ENCODE data around the gene RFX4. TPM values are rescaled to one million over a fixed set of nuclear protein-coding genes. Genes with fewer than 3 reads are reported as not detected.
"Not testable (repeated sequence)": the region's sequence is repeated elsewhere in the genome, so short reads cannot be mapped to it uniquely, and the experiment has no call there.

RFX4 gene
- total RNA-seq, 4 donors from 2014 or later: not detected

DNA sequence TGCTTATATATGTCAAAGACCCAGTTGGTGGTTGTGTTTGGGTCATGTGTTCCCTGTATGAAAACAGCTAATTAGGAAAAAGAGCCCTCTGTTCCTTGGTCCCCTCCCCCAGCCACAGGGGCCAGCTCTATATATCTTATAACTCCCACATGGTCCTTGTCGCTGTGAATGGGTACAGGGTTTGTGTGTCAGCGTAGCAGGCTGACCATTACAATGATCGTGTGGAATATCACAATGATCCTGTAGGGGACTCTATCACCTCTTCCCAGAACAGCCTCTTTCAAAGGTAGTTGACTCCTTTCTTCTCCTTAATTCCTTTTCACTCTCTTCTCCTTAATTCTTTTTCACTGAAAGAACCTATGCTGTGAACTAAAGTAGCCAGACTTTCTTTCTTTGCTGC, 140.0 kb downstream of the RFX4 start:
- 63% methylated on average over 3 of the region's 3 CpGs for WGBS
- no peak for DNase-seq (ENCODE audit: low spot score in 2 of 2)

GRCh38 chr12:106723416-106723815, 140.6 kb downstream of the RFX4 start:
- no peak for DNase-seq (ENCODE audit: low spot score in 2 of 2)
- H3K4me1 ChIP-seq: no peaks in the 10 kb centered on the region
- H3K4me3 ChIP-seq: no peak overlapping the region
- TF ChIP-seq EP300 (IDR thresholded peaks at IDR 0.05) (no peak), POLR2AphosphoS5 (IDR thresholded peaks at IDR 0.05) (no peak), POLR2A (IDR thresholded peaks at IDR 0.05) (no peak)
- TF ChIP-seq, protein P1, sequence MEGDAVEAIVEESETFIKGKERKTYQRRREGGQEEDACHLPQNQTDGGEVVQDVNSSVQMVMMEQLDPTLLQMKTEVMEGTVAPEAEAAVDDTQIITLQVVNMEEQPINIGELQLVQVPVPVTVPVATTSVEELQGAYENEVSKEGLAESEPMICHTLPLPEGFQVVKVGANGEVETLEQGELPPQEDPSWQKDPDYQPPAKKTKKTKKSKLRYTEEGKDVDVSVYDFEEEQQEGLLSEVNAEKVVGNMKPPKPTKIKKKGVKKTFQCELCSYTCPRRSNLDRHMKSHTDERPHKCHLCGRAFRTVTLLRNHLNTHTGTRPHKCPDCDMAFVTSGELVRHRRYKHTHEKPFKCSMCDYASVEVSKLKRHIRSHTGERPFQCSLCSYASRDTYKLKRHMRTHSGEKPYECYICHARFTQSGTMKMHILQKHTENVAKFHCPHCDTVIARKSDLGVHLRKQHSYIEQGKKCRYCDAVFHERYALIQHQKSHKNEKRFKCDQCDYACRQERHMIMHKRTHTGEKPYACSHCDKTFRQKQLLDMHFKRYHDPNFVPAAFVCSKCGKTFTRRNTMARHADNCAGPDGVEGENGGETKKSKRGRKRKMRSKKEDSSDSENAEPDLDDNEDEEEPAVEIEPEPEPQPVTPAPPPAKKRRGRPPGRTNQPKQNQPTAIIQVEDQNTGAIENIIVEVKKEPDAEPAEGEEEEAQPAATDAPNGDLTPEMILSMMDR (IDR thresholded peaks at IDR 0.05): no peak
- 87% methylated on average over 3 of the region's 3 CpGs for WGBS
- H3K27ac ChIP-seq: no peak overlapping the region
- no peaks in the 10 kb centered on the region for H3K27me3 ChIP-seq
- no peaks in the 10 kb centered on the region for H3K36me3 ChIP-seq
- H3K9me3 ChIP-seq: no peaks in the 10 kb centered on the region

More for the DNA sequence above, 140.0 kb downstream of the RFX4 start:
- Histone ChIP-seq H3K4me3 (no peak overlapping the region), H3K27ac (no peak overlapping the region), H3K36me3 (no peaks in the 10 kb centered on the region), H3K4me1 (no peaks in the 10 kb centered on the region), H3K27me3 (no peaks in the 10 kb centered on the region), H3K9me3 (no peaks in the 10 kb centered on the region)
- no peak for TF ChIP-seq EP300 (IDR thresholded peaks at IDR 0.05)
- TF ChIP-seq, protein P1 (IDR thresholded peaks at IDR 0.05): no peak
- TF ChIP-seq POLR2A (IDR thresholded peaks at IDR 0.05): no peak
- no peak for TF ChIP-seq POLR2AphosphoS5 (IDR thresholded peaks at IDR 0.05)

DNA sequence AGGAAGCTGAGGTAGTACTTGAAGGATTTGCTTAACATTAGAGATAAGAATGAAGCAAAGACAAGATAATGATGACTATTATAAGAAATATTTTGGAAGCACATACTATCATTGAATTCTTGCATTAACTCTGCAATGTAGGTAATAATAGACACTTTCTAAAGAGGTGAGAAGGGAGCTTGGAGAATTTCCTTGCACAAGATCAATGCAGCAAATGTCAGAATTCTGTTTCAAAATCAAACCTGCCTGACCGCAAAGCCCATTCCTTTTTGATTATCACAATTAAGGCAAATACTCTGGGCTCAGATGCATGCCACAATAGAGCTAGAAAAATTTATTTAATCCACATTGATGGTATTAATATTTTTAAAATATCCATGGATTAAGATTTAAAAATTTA, 141.3 kb downstream of the RFX4 start:
- TF ChIP-seq, protein P1 (IDR thresholded peaks at IDR 0.05): no peak
- TF ChIP-seq EP300 (IDR thresholded peaks at IDR 0.05) (no peak), POLR2A (IDR thresholded peaks at IDR 0.05) (no peak), POLR2AphosphoS5 (IDR thresholded peaks at IDR 0.05) (no peak)
- H3K36me3 ChIP-seq: no peaks in the 10 kb centered on the region
- no peaks in the 10 kb centered on the region for H3K9me3 ChIP-seq
- H3K4me1 ChIP-seq: no peaks in the 10 kb centered on the region
- H3K27ac ChIP-seq: no peak overlapping the region
- H3K27me3 ChIP-seq: no peaks in the 10 kb centered on the region
- no peak for DNase-seq (ENCODE audit: low spot score in 2 of 2)
- H3K4me3 ChIP-seq: no peak overlapping the region
- WGBS: 95% methylated on average over 1 of the region's 1 CpG

GRCh38 chr12:106724934-106725333, 142.1 kb downstream of the RFX4 start:
- TF ChIP-seq POLR2A (IDR thresholded peaks at IDR 0.05) (no peak), EP300 (IDR thresholded peaks at IDR 0.05) (no peak), POLR2AphosphoS5 (IDR thresholded peaks at IDR 0.05) (no peak)
- TF ChIP-seq, protein P1 (IDR thresholded peaks at IDR 0.05): no peak
- Histone ChIP-seq H3K4me3 (no peak overlapping the region), H3K9me3 (no peaks in the 10 kb centered on the region), H3K27ac (no peak overlapping the region), H3K36me3 (no peaks in the 10 kb centered on the region), H3K27me3 (no peaks in the 10 kb centered on the region), H3K4me1 (no peaks in the 10 kb centered on the region)
- no peak for DNase-seq (ENCODE audit: low spot score in 2 of 2)
- 90% methylated on average over 6 of the region's 6 CpGs for whole genome bisulfite sequencing

DNA sequence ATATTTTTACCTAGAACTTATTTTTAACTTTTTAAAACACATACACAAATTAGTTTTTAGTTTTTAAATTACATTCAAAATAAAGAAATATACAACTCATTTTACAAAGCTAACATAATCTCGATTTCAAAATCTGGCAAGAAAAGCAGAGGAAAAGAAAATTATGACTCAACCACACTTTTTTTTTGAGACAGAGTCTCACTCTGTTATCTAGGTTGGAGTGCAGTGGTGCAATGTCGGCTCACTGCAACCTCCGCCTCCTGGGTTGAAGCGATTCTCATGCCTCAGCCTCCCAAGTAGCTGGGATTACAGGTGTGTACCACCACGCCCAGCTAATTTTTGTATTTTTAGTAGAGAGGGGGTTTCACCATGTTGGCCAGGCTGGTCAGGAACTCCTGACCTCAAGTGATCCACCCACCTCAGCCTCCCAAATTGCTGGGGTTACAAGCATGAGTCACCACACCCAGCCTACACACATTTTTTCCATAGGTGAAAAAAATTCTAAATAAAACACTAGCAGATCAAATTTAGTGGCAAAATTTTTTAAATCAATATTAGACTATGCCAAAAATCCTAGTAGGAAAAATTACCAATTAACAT, 143.9 kb downstream of the RFX4 start:
- WGBS: 90% methylated on average over 5 of the region's 5 CpGs
- H3K27ac ChIP-seq; DNase-seq (ENCODE audit: low spot score in 2 of 2); H3K27me3 ChIP-seq; H3K4me1 ChIP-seq; H3K9me3 ChIP-seq; H3K4me3 ChIP-seq; H3K36me3 ChIP-seq: not testable (repeated sequence)

GRCh38 chr12:106729611-106730010, 146.8 kb downstream of the RFX4 start:
- no peak for TF ChIP-seq POLR2A (IDR thresholded peaks at IDR 0.05)
- TF ChIP-seq, protein P1 (IDR thresholded peaks at IDR 0.05): no peak
- Histone ChIP-seq H3K27ac (no peak overlapping the region), H3K9me3 (no peaks in the 10 kb centered on the region), H3K4me3 (no peak overlapping the region), H3K4me1 (no peaks in the 10 kb centered on the region), H3K27me3 (no peaks in the 10 kb centered on the region), H3K36me3 (no peaks in the 10 kb centered on the region)
- WGBS: 88% methylated on average over 1 of the region's 1 CpG
- no peak for DNase-seq (ENCODE audit: low spot score in 2 of 2)
